Measurements from ENCODE around the gene SEMA4G.

DNA sequence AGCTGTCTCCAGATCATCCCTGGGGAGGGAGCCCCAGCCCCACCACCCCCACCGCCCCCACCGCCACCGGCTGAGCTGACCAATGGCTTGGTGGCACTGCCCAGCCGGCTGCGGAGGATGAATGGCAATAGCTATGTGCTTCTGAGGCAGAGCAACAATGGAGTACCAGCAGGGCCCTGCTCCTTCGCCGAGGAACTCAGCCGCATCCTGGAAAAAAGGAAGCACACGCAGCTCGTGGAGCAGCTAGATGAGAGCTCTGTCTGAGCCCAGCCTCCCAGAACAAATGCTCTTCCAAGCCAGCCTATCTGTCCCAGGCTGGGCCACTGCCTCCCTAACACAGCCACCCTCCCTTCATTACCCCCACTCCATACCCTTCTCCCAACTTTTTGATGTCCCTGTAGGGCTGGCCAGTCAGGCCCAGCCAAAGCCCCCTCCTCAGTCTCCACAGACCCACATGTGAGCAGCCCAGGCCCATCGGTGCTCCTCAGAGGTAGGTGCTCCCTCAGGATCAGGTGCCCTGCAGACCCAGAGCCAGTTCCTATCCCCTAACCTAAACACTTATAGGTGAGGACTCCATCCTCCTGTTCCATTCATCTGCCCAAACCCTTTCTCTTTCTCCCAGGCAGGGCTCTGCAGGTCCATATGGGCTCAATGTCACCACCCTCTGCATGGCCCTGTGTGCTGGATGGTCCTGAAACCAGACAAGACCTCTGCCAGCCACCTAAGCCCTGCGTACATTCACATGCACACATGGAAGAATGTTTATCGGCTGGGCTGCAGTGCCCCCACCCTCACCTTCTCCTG lies 14.8 kb downstream of the SEMA4G start:
- TF ChIP-seq POLR2AphosphoS5 (IDR thresholded peaks at IDR 0.05; ENCODE audit: low read depth) (peak; percentile 7; the same call in 1 of the 2 replicates), CREB1 (CRISPR knock-in tag; IDR thresholded peaks at IDR 0.05; ENCODE audit: low read depth) (no peak), EZH2phosphoT487 (IDR thresholded peaks at IDR 0.05; ENCODE audit: unreplicated experiment) (no peak), JUNB (IDR thresholded peaks at IDR 0.05; ENCODE audit: unreplicated experiment) (no peak), EZH2 (IDR thresholded peaks at IDR 0.05; ENCODE audit: low read depth, unreplicated experiment) (no peak), ZNF114 (CRISPR knock-in tag; IDR thresholded peaks at IDR 0.05) (no peak), STAT1 (IDR thresholded peaks at IDR 0.05; ENCODE audit: unreplicated experiment) (no peak), ZNF331 (CRISPR knock-in tag; IDR thresholded peaks at IDR 0.05; ENCODE audit: low read depth) (no peak)
- TF ChIP-seq, protein P1, sequence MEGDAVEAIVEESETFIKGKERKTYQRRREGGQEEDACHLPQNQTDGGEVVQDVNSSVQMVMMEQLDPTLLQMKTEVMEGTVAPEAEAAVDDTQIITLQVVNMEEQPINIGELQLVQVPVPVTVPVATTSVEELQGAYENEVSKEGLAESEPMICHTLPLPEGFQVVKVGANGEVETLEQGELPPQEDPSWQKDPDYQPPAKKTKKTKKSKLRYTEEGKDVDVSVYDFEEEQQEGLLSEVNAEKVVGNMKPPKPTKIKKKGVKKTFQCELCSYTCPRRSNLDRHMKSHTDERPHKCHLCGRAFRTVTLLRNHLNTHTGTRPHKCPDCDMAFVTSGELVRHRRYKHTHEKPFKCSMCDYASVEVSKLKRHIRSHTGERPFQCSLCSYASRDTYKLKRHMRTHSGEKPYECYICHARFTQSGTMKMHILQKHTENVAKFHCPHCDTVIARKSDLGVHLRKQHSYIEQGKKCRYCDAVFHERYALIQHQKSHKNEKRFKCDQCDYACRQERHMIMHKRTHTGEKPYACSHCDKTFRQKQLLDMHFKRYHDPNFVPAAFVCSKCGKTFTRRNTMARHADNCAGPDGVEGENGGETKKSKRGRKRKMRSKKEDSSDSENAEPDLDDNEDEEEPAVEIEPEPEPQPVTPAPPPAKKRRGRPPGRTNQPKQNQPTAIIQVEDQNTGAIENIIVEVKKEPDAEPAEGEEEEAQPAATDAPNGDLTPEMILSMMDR (conservative IDR thresholded peaks at IDR 0.05; ENCODE audit: low read depth in 2 of 2), result no peak
- TF ChIP-seq, protein P2, sequence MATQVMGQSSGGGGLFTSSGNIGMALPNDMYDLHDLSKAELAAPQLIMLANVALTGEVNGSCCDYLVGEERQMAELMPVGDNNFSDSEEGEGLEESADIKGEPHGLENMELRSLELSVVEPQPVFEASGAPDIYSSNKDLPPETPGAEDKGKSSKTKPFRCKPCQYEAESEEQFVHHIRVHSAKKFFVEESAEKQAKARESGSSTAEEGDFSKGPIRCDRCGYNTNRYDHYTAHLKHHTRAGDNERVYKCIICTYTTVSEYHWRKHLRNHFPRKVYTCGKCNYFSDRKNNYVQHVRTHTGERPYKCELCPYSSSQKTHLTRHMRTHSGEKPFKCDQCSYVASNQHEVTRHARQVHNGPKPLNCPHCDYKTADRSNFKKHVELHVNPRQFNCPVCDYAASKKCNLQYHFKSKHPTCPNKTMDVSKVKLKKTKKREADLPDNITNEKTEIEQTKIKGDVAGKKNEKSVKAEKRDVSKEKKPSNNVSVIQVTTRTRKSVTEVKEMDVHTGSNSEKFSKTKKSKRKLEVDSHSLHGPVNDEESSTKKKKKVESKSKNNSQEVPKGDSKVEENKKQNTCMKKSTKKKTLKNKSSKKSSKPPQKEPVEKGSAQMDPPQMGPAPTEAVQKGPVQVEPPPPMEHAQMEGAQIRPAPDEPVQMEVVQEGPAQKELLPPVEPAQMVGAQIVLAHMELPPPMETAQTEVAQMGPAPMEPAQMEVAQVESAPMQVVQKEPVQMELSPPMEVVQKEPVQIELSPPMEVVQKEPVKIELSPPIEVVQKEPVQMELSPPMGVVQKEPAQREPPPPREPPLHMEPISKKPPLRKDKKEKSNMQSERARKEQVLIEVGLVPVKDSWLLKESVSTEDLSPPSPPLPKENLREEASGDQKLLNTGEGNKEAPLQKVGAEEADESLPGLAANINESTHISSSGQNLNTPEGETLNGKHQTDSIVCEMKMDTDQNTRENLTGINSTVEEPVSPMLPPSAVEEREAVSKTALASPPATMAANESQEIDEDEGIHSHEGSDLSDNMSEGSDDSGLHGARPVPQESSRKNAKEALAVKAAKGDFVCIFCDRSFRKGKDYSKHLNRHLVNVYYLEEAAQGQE (IDR thresholded peaks at IDR 0.05; ENCODE audit: unreplicated experiment), result no peak
- TF ChIP-seq, protein P3, sequence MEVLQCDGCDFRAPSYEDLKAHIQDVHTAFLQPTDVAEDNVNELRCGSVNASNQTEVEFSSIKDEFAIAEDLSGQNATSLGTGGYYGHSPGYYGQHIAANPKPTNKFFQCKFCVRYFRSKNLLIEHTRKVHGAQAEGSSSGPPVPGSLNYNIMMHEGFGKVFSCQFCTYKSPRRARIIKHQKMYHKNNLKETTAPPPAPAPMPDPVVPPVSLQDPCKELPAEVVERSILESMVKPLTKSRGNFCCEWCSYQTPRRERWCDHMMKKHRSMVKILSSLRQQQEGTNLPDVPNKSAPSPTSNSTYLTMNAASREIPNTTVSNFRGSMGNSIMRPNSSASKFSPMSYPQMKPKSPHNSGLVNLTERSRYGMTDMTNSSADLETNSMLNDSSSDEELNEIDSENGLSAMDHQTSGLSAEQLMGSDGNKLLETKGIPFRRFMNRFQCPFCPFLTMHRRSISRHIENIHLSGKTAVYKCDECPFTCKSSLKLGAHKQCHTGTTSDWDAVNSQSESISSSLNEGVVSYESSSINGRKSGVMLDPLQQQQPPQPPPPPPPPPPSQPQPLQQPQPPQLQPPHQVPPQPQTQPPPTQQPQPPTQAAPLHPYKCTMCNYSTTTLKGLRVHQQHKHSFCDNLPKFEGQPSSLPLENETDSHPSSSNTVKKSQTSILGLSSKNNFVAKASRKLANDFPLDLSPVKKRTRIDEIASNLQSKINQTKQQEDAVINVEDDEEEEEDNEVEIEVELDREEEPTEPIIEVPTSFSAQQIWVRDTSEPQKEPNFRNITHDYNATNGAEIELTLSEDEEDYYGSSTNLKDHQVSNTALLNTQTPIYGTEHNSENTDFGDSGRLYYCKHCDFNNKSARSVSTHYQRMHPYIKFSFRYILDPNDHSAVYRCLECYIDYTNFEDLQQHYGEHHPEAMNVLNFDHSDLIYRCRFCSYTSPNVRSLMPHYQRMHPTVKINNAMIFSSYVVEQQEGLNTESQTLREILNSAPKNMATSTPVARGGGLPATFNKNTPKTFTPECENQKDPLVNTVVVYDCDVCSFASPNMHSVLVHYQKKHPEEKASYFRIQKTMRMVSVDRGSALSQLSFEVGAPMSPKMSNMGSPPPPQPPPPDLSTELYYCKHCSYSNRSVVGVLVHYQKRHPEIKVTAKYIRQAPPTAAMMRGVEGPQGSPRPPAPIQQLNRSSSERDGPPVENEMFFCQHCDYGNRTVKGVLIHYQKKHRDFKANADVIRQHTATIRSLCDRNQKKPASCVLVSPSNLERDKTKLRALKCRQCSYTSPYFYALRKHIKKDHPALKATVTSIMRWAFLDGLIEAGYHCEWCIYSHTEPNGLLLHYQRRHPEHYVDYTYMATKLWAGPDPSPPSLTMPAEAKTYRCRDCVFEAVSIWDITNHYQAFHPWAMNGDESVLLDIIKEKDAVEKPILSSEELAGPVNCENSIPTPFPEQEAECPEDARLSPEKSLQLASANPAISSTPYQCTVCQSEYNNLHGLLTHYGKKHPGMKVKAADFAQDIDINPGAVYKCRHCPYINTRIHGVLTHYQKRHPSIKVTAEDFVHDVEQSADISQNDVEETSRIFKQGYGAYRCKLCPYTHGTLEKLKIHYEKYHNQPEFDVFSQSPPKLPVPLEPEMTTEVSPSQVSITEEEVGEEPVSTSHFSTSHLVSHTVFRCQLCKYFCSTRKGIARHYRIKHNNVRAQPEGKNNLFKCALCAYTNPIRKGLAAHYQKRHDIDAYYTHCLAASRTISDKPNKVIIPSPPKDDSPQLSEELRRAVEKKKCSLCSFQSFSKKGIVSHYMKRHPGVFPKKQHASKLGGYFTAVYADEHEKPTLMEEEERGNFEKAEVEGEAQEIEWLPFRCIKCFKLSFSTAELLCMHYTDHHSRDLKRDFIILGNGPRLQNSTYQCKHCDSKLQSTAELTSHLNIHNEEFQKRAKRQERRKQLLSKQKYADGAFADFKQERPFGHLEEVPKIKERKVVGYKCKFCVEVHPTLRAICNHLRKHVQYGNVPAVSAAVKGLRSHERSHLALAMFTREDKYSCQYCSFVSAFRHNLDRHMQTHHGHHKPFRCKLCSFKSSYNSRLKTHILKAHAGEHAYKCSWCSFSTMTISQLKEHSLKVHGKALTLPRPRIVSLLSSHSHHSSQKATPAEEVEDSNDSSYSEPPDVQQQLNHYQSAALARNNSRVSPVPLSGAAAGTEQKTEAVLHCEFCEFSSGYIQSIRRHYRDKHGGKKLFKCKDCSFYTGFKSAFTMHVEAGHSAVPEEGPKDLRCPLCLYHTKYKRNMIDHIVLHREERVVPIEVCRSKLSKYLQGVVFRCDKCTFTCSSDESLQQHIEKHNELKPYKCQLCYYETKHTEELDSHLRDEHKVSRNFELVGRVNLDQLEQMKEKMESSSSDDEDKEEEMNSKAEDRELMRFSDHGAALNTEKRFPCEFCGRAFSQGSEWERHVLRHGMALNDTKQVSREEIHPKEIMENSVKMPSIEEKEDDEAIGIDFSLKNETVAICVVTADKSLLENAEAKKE (CRISPR knock-in tag; IDR thresholded peaks at IDR 0.05), result no peak
- TF ChIP-seq, protein P4, sequence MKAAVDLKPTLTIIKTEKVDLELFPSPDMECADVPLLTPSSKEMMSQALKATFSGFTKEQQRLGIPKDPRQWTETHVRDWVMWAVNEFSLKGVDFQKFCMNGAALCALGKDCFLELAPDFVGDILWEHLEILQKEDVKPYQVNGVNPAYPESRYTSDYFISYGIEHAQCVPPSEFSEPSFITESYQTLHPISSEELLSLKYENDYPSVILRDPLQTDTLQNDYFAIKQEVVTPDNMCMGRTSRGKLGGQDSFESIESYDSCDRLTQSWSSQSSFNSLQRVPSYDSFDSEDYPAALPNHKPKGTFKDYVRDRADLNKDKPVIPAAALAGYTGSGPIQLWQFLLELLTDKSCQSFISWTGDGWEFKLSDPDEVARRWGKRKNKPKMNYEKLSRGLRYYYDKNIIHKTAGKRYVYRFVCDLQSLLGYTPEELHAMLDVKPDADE (IDR thresholded peaks at IDR 0.05), result no peak
